Measurements from ENCODE around the gene FRMD5.

Gene FRMD5

DNA sequence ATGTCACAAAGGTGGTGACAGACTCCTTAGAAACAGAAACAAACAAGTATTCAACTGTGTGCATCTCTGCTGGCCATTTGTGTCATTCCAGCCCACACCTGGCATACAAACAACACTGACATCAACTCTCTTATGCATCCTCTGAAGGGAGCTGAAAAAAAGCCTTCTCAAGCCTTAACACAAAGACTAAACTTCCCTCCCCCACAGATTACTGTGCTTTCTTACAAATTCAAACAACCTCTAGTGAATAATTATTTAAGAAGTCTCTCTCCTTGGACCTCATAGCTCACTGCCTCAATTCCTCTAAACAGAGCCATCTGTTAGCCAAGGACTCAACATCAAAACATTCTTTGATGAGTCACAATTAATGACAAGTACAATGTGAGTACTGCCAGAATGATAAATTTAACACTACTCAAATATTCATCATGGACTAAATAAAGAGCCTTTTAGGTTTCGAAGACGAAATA, 236.2 kb downstream of the FRMD5 start:
- no peaks in the 10 kb centered on the region for H3K36me3 ChIP-seq (ENCODE audit: control insufficient read depth, low read length)
- no peak for TF ChIP-seq EZH2phosphoT487 (IDR thresholded peaks at IDR 0.05; ENCODE audit: borderline replicate concordance, low read length)
- TF ChIP-seq, protein P1, sequence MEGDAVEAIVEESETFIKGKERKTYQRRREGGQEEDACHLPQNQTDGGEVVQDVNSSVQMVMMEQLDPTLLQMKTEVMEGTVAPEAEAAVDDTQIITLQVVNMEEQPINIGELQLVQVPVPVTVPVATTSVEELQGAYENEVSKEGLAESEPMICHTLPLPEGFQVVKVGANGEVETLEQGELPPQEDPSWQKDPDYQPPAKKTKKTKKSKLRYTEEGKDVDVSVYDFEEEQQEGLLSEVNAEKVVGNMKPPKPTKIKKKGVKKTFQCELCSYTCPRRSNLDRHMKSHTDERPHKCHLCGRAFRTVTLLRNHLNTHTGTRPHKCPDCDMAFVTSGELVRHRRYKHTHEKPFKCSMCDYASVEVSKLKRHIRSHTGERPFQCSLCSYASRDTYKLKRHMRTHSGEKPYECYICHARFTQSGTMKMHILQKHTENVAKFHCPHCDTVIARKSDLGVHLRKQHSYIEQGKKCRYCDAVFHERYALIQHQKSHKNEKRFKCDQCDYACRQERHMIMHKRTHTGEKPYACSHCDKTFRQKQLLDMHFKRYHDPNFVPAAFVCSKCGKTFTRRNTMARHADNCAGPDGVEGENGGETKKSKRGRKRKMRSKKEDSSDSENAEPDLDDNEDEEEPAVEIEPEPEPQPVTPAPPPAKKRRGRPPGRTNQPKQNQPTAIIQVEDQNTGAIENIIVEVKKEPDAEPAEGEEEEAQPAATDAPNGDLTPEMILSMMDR (IDR thresholded peaks at IDR 0.05; ENCODE audit: low read depth, low read length, poor library complexity, severe bottlenecking): no peak
- no peaks in the 10 kb centered on the region for H4K20me1 ChIP-seq (ENCODE audit: control insufficient read depth, insufficient read depth, low read depth, low read length)
- no peak overlapping the region for H3K4me2 ChIP-seq (ENCODE audit: low read length)
- H3K9me3 ChIP-seq (ENCODE audit: control insufficient read depth, insufficient read depth, low read length): no peaks in the 10 kb centered on the region
- no peaks in the 10 kb centered on the region for H3K4me1 ChIP-seq (ENCODE audit: control insufficient read depth, low read length)
- H3K27ac ChIP-seq (ENCODE audit: low read depth, low read length): no peak overlapping the region
- H3K79me2 ChIP-seq (ENCODE audit: control insufficient read depth, low read length): no peaks in the 10 kb centered on the region
- H3K4me3 ChIP-seq (ENCODE audit: low read length): no peak overlapping the region
- no peaks in the 10 kb centered on the region for H3K9me2 ChIP-seq (replicated peaks; ENCODE audit: control insufficient read depth, low read length)
- no peaks in the 10 kb centered on the region for H3F3A ChIP-seq (ENCODE audit: control insufficient read depth, insufficient read depth)
- H3K27me3 ChIP-seq (ENCODE audit: control insufficient read depth, low read length): peaks cover 19% of the 10 kb centered on the region

DNA sequence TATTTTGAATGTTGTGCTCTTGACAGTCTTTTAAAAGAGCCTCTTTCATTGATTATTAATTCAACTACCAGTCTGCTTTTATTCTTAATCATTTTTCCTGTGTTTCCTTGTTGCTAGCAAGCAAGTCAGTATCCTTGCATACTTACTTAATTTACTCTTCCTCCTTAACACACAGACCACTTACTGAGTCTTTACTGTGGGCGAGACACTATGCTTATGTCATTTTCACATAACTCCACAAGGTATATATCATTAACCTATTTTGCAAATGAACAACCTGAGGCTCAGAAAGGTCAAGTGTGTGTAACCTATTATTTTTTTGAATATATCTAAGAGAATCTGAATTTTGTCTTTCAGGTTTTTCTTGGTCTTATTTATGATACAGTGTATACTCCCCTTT, 237.3 kb downstream of the FRMD5 start:
- H4K20me1 ChIP-seq (ENCODE audit: control insufficient read depth, insufficient read depth, low read depth, low read length): no peaks in the 10 kb centered on the region
- H3K9me2 ChIP-seq (replicated peaks; ENCODE audit: control insufficient read depth, low read length): no peaks in the 10 kb centered on the region
- no peak overlapping the region for H3K4me3 ChIP-seq (ENCODE audit: low read length)
- H3K27ac ChIP-seq (ENCODE audit: low read depth, low read length): no peak overlapping the region
- no peaks in the 10 kb centered on the region for H3K79me2 ChIP-seq (ENCODE audit: control insufficient read depth, low read length)
- H3K4me1 ChIP-seq (ENCODE audit: control insufficient read depth, low read length): no peaks in the 10 kb centered on the region
- H3K27me3 ChIP-seq (ENCODE audit: control insufficient read depth, low read length): peaks cover 27% of the 10 kb centered on the region
- no peaks in the 10 kb centered on the region for H3K9me3 ChIP-seq (ENCODE audit: control insufficient read depth, insufficient read depth, low read length)
- H3K36me3 ChIP-seq (ENCODE audit: control insufficient read depth, low read length): no peaks in the 10 kb centered on the region
- no peak overlapping the region for H3K4me2 ChIP-seq (ENCODE audit: low read length)
- no peaks in the 10 kb centered on the region for H3F3A ChIP-seq (ENCODE audit: control insufficient read depth, insufficient read depth)
- TF ChIP-seq, protein P1 (IDR thresholded peaks at IDR 0.05; ENCODE audit: low read depth, low read length, poor library complexity, severe bottlenecking): no peak
- TF ChIP-seq EZH2phosphoT487 (IDR thresholded peaks at IDR 0.05; ENCODE audit: borderline replicate concordance, low read length): no peak

DNA sequence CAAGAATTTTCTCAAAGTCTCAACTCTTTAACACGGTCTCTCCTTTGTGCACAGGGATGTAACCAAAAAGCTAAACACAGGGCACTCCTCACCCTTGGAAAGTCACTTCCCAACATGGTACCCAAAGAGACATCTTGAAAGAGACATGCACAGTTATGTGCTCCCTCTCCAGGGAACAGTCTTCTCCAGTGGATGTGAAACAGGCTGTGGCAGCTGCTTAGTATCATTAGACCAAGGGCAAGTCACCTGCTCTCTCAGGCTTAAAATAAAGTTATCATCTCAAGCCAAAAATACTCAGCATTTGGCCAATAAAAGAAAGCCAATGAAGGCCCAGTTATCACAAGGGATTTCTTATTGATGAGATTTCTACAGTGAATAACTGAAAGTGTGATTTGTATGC, 239.9 kb downstream of the FRMD5 start:
- no peaks in the 10 kb centered on the region for H3K36me3 ChIP-seq (ENCODE audit: control insufficient read depth, low read length)
- H3K9me2 ChIP-seq (replicated peaks; ENCODE audit: control insufficient read depth, low read length): no peaks in the 10 kb centered on the region
- H3K9me3 ChIP-seq (ENCODE audit: control insufficient read depth, insufficient read depth, low read length): no peaks in the 10 kb centered on the region
- no peaks in the 10 kb centered on the region for H3K79me2 ChIP-seq (ENCODE audit: control insufficient read depth, low read length)
- H3K4me2 ChIP-seq (ENCODE audit: low read length): no peak overlapping the region
- H3K27ac ChIP-seq (ENCODE audit: low read depth, low read length): no peak overlapping the region
- H3K4me3 ChIP-seq (ENCODE audit: low read length): no peak overlapping the region
- no peak for TF ChIP-seq EZH2phosphoT487 (IDR thresholded peaks at IDR 0.05; ENCODE audit: borderline replicate concordance, low read length)
- TF ChIP-seq, protein P1 (IDR thresholded peaks at IDR 0.05; ENCODE audit: low read depth, low read length, poor library complexity, severe bottlenecking): no peak
- no peaks in the 10 kb centered on the region for H3F3A ChIP-seq (ENCODE audit: control insufficient read depth, insufficient read depth)
- no peaks in the 10 kb centered on the region for H4K20me1 ChIP-seq (ENCODE audit: control insufficient read depth, insufficient read depth, low read depth, low read length)
- no peaks in the 10 kb centered on the region for H3K4me1 ChIP-seq (ENCODE audit: control insufficient read depth, low read length)
- H3K27me3 ChIP-seq (ENCODE audit: control insufficient read depth, low read length): peaks cover 28% of the 10 kb centered on the region
